ENCODE data around the gene CTTN.

The CTTN gene

GRCh38 chr11:70416881-70417280 is 18.6 kb downstream of the CTTN start:
- TF ChIP-seq CTCF (IDR thresholded peaks at IDR 0.05; ENCODE audit: low read depth, low read length): no peak

DNA sequence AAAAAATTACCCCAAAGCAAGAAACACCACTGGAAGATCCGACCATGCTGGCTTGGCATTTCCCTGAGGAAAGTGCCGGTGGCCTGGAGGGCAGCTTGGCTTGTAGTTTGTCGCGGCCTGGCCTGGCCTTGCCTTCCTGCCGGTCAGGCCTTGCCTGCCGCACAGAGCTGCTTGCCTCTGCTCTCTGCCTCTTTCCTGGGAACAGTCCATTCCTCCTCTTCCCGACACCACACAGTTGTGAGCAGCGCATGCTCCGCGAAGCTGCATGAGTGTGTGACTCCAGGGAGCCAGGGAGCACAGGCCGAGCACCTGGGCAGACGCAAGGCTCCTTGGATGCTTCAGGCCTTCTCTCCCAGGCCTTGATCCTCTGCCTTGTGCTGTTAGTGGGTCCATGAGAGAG is 19.8 kb downstream of the CTTN start:
- TF ChIP-seq CTCF (IDR thresholded peaks at IDR 0.05; ENCODE audit: low read depth, low read length): no peak
- no peak for DNase-seq (ENCODE audit: extremely low read depth, low read depth)

More at GRCh38 chr11:70416881-70417280, 18.6 kb downstream of the CTTN start:
- DNase-seq (ENCODE audit: extremely low read depth, low read depth): no peak

DNA sequence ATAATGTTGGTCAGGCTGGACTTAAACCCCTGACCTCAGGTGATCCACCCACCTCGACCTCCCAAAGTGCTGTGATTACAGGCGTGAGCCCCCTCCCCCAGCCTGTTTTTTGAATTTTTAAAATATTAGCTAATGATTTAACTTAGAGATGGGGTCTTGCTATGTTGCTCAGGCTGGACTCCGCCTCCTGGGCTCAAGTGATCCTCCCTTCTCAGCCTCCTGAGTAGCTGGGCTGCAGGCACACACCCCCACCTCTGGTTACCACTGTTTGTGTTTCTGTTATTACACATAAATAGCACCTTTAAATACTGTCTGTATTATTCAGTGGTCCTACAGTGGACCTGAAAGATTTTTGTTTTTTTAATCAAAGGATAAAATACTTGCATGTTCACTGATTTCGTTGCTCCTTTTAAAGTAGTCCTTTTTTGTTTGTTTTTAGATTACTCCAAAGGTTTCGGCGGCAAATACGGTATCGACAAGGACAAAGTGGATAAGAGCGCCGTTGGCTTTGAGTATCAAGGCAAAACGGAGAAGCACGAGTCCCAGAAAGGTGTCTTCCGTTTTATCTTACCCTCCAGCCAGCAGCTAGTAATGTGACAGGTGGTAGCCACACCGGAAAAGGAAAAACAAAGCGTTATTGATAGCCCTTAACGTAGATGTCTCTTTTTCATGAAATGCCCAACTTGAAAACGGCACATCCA is 21.1 kb downstream of the CTTN start:
- no peak for TF ChIP-seq CTCF (IDR thresholded peaks at IDR 0.05; ENCODE audit: low read depth, low read length)
- DNase-seq (ENCODE audit: extremely low read depth, low read depth): no peak

DNA sequence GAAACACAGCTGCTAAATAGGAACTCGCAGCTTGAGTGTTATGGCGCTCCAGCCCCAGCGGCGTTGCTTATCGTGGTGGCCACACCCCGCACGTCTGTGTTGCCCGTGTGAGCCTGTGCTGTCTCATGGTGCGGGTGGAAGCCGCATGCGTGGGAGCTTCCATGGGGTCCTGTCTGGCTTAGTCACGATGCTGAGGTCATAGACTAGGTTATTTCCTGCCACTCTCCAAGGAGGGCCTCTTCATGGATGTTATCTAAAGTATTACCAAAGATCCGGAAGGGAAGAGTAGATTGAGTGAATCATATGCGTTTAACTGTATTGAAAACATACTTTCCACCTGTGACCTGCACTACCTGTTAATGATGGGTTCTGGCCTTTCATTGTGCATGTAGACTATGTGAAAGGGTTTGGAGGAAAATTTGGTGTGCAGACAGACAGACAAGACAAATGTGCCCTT is 21.7 kb downstream of the CTTN start:
- TF ChIP-seq CTCF (IDR thresholded peaks at IDR 0.05; ENCODE audit: low read depth, low read length): no peak
- DNase-seq (ENCODE audit: extremely low read depth, low read depth): no peak

DNA sequence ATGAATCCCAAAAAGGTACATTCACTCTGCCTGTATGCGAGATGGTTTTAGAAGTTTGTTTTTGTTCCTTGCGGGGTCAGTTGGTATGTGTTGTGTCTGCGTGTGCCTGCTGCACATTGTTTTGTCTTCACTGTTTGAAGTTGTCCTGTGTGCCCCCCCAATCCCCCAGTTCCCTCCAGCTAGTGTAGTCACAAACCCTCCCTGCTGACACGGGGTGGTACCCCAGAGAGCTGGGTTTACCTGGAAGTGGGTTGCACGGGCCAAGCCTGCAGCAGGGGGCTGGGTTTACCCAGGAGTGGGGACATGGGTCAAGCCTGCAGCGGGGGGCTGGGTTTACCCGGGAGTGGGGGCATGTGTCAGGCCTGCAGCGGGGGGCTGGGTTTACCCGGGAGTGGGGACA is 22.2 kb downstream of the CTTN start:
- DNase-seq (ENCODE audit: extremely low read depth, low read depth): no peak
- TF ChIP-seq CTCF (IDR thresholded peaks at IDR 0.05; ENCODE audit: low read depth, low read length): no peak

DNA sequence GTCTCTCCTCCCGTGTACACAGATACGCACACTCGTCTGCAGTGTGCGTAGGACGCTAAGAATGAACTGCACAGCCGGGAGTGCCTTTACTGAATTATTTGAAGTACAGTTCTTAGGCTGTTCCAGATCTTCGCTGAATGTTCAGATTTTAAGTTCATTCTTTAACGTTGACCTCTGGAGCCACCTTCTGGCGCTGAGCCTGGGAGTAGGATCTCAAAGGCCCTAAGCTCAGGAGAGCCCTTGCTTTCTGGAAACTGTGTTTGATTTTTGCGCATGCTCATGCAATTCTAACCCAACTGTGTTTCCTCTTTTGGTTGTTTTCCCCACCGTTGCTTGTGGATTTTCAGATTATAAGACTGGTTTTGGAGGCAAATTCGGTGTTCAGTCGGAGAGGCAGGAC is 22.8 kb downstream of the CTTN start:
- DNase-seq (ENCODE audit: extremely low read depth, low read depth): no peak
- no peak for TF ChIP-seq CTCF (IDR thresholded peaks at IDR 0.05; ENCODE audit: low read depth, low read length)

- no peak for DNase-seq (ENCODE audit: extremely low read depth, low read depth)
- TF ChIP-seq CTCF (IDR thresholded peaks at IDR 0.05; ENCODE audit: low read depth, low read length): no peak
Observed at GRCh38 chr11:70422692-70423522, 24.6 kb downstream of the CTTN start.
